Mesenchymal stem cell (in vitro differentiated cells and primary cell): Measurements from ENCODE around the gene MTOR.

Source experiments
- DNase-seq: peaks from one replicate; pipeline ENCODE4 v3.0.0-alpha.2; 2013
- H2AFZ ChIP-seq: one replicate; pipeline ENCODE4 v1.6.1; 2013; ENCODE audit warnings: low read depth, mild to moderate bottlenecking, control low read depth, inconsistent platforms, low read length, moderate library complexity
- H2AK5ac ChIP-seq: 2 replicates; pipeline ENCODE4 v1.6.1; 2013; ENCODE audit warnings: low read length, moderate library complexity, mild to moderate bottlenecking, inconsistent platforms; ENCODE audit not compliant: severe bottlenecking
- H2BK120ac ChIP-seq: one replicate; pipeline ENCODE4 v1.6.1; 2013; ENCODE audit warnings: low read depth, mild to moderate bottlenecking, inconsistent platforms, low read length, moderate library complexity
- H2BK12ac ChIP-seq, 2 experiments: one replicate each; pipeline ENCODE4 v1.6.1; 2013; ENCODE audit warnings: inconsistent platforms in 2 of 2, low read length in 2 of 2, mild to moderate bottlenecking in 2 of 2, moderate library complexity in 2 of 2, control low read depth in 1 of 2
- H2BK15ac ChIP-seq: one replicate; pipeline ENCODE4 v1.6.1; 2013; ENCODE audit warnings: mild to moderate bottlenecking, low read depth, inconsistent platforms; ENCODE audit not compliant: poor library complexity, severe bottlenecking
- H2BK5ac ChIP-seq: 2 replicates; pipeline ENCODE4 v1.6.1; 2013; ENCODE audit warnings: low read depth, mild to moderate bottlenecking, low read length, control low read depth, inconsistent platforms; ENCODE audit not compliant: poor library complexity, severe bottlenecking
- H3K14ac ChIP-seq, 2 experiments: one replicate each; pipeline ENCODE4 v1.6.1; 2013; ENCODE audit warnings: inconsistent platforms in 2 of 2, low read length in 2 of 2, control low read depth in 1 of 2, mild to moderate bottlenecking in 1 of 2, moderate library complexity in 1 of 2
- H3K18ac ChIP-seq, 2 experiments: one replicate each; pipeline ENCODE4 v1.6.1; 2013; ENCODE audit warnings: inconsistent platforms in 2 of 2, low read length in 2 of 2, control low read depth in 1 of 2, low read depth in 1 of 2, mild to moderate bottlenecking in 1 of 2
- H3K23ac ChIP-seq, 2 experiments: one replicate each; pipeline ENCODE4 v1.6.1; 2013; ENCODE audit warnings: inconsistent platforms in 2 of 2, low read length in 2 of 2, mild to moderate bottlenecking in 2 of 2, moderate library complexity in 2 of 2, control low read depth in 1 of 2
- H3K27ac ChIP-seq: 2 replicates; pipeline ENCODE4 v1.5.1; 2013; ENCODE audit warnings: mild to moderate bottlenecking, moderate library complexity, low read length, control low read depth, inconsistent platforms; ENCODE audit not compliant: poor library complexity, severe bottlenecking
- H3K27me3 ChIP-seq, 2 experiments: 2 replicates each; pipeline versions ENCODE4 v1.6.1 to v1.7.0; 2013; ENCODE audit warnings: low read length in 2 of 2, mild to moderate bottlenecking in 2 of 2, moderate library complexity in 2 of 2, control low read depth in 1 of 2, inconsistent platforms in 1 of 2; ENCODE audit not compliant: control insufficient read depth in 1 of 2, insufficient read depth in 1 of 2
- H3K36me3 ChIP-seq, 2 experiments: 2 replicates each; pipeline versions ENCODE4 v1.6.1 to v1.7.0; 2013; ENCODE audit warnings: low read length in 2 of 2, control low read depth in 1 of 2, inconsistent platforms in 1 of 2, low read depth in 1 of 2, mild to moderate bottlenecking in 1 of 2; ENCODE audit not compliant: insufficient read depth in 2 of 2, control insufficient read depth in 1 of 2
- H3K4ac ChIP-seq, 2 experiments: one replicate each; pipeline ENCODE4 v1.6.1; 2013; ENCODE audit warnings: inconsistent platforms in 2 of 2, low read length in 2 of 2, mild to moderate bottlenecking in 2 of 2, moderate library complexity in 2 of 2, control low read depth in 1 of 2, low read depth in 1 of 2
- H3K4me1 ChIP-seq: 2 replicates; pipeline ENCODE4 v1.6.1; 2013; ENCODE audit warnings: low read depth, low read length, control low read depth; ENCODE audit not compliant: control insufficient read depth, insufficient read depth
- H3K4me2 ChIP-seq: 2 replicates; pipeline ENCODE4 v1.6.1; 2013; ENCODE audit warnings: low read length, mild to moderate bottlenecking, inconsistent platforms; ENCODE audit not compliant: poor library complexity, severe bottlenecking
- H3K4me3 ChIP-seq, 2 experiments: 2 replicates each; pipeline versions ENCODE4 v1.5.1 to v1.7.0; 2013; ENCODE audit warnings: low read length in 2 of 2, mild to moderate bottlenecking in 2 of 2, control low read depth in 1 of 2, low read depth in 1 of 2; ENCODE audit not compliant: insufficient read depth in 1 of 2
- H3K79me1 ChIP-seq: replicated peaks from 2 replicates; pipeline ENCODE4 v1.6.1; 2013; ENCODE audit warnings: mild to moderate bottlenecking, control low read depth, low read length, inconsistent platforms; ENCODE audit not compliant: poor library complexity, severe bottlenecking
- H3K9ac ChIP-seq: 2 replicates; pipeline ENCODE4 v1.7.0; 2013; ENCODE audit warnings: mild to moderate bottlenecking, low read length, moderate library complexity
- H3K9me3 ChIP-seq: 2 replicates; pipeline ENCODE4 v1.7.0; 2013; ENCODE audit warnings: mild to moderate bottlenecking, low read length; ENCODE audit not compliant: control insufficient read depth
- H4K8ac ChIP-seq: one replicate; pipeline ENCODE4 v1.6.1; 2013; ENCODE audit warnings: inconsistent platforms, mild to moderate bottlenecking, low read length, moderate library complexity
- H4K91ac ChIP-seq: one replicate; pipeline ENCODE4 v1.6.1; 2013; ENCODE audit warnings: mild to moderate bottlenecking, low read length, inconsistent platforms
- WGBS: methylation state at CpG from one replicate; pipeline ENCODE4 v1.1.7; 2013; ENCODE audit warnings: mixed read lengths; 5-methylcytosine and 5-hydroxymethylcytosine counted together

The MTOR gene

GRCh38 chr1:11198257-11198656 lies 64.1 kb downstream of the MTOR start:
- H3K79me1 ChIP-seq, result peaks cover 11% of the 10 kb centered on the region
- H3K23ac ChIP-seq, result no peak overlapping the region
- no peak overlapping the region for H3K18ac ChIP-seq
- 96% methylated on average over 4 of the region's 4 CpGs for WGBS
- no peak for DNase-seq
- no peak overlapping the region for H2BK12ac ChIP-seq
- no peaks in the 10 kb centered on the region for H3K9me3 ChIP-seq
- no peak overlapping the region for H2BK15ac ChIP-seq
- no peaks in the 10 kb centered on the region for H3K27me3 ChIP-seq
- no peak overlapping the region for H2AFZ ChIP-seq
- H2BK5ac ChIP-seq, result no peak overlapping the region
- no peak overlapping the region for H3K4ac ChIP-seq
- no peak overlapping the region for H3K9ac ChIP-seq
- no peak overlapping the region for H3K27ac ChIP-seq
- H4K8ac ChIP-seq, result no peak overlapping the region
- H3K4me2 ChIP-seq, result no peak overlapping the region
- no peaks in the 10 kb centered on the region for H3K4me1 ChIP-seq
- H2BK120ac ChIP-seq, result no peak overlapping the region
- no peak overlapping the region for H3K14ac ChIP-seq
- H3K36me3 ChIP-seq, result peaks cover 46 to 72% of the 10 kb centered on the region in 2 experiments
- H3K4me3 ChIP-seq, result no peak overlapping the region
- H4K91ac ChIP-seq, result no peak overlapping the region
- no peak overlapping the region for H2AK5ac ChIP-seq

GRCh38 chr1:11197359-11197758 lies 65.0 kb downstream of the MTOR start:
- no peak overlapping the region for H2BK120ac ChIP-seq
- no peak overlapping the region for H4K8ac ChIP-seq
- no peak overlapping the region for H2BK12ac ChIP-seq
- no peak overlapping the region for H3K9ac ChIP-seq
- no peak overlapping the region for H4K91ac ChIP-seq
- H3K27ac ChIP-seq, result no peak overlapping the region
- peaks cover 11% of the 10 kb centered on the region for H3K79me1 ChIP-seq
- H3K4me1 ChIP-seq, result no peaks in the 10 kb centered on the region
- no peak overlapping the region for H2AFZ ChIP-seq
- no peak overlapping the region for H3K4me2 ChIP-seq
- H2BK5ac ChIP-seq, result no peak overlapping the region
- no peaks in the 10 kb centered on the region for H3K9me3 ChIP-seq
- peaks cover 45 to 76% of the 10 kb centered on the region in 2 experiments for H3K36me3 ChIP-seq
- H3K14ac ChIP-seq, result no peak overlapping the region
- H3K23ac ChIP-seq, result no peak overlapping the region
- DNase-seq, result no peak
- H3K18ac ChIP-seq, result no peak overlapping the region
- 94% methylated on average over 3 of the region's 4 CpGs for whole genome bisulfite sequencing
- H3K4ac ChIP-seq, result no peak overlapping the region
- H2BK15ac ChIP-seq, result no peak overlapping the region
- H3K4me3 ChIP-seq, result no peak overlapping the region
- H3K27me3 ChIP-seq, result no peaks in the 10 kb centered on the region
- H2AK5ac ChIP-seq, result no peak overlapping the region

- Histone ChIP-seq H3K14ac (no peak overlapping the region), H2BK120ac (no peak overlapping the region), H2AK5ac (no peak overlapping the region), H2BK5ac (no peak overlapping the region), H4K8ac (no peak overlapping the region), H2AFZ (no peak overlapping the region), H3K4me3 (no peak overlapping the region), H3K23ac (no peak overlapping the region), H3K27me3 (no peaks in the 10 kb centered on the region), H4K91ac (no peak overlapping the region), H3K36me3 (peaks cover 45 to 79% of the 10 kb centered on the region in 2 experiments), H3K79me1 (peaks cover 14% of the 10 kb centered on the region), H3K18ac (no peak overlapping the region), H2BK15ac (no peak overlapping the region), H3K27ac (no peak overlapping the region), H3K9ac (no peak overlapping the region), H2BK12ac (no peak overlapping the region), H3K9me3 (no peaks in the 10 kb centered on the region), H3K4me1 (no peaks in the 10 kb centered on the region), H3K4me2 (no peak overlapping the region), H3K4ac (no peak overlapping the region)
- WGBS, result 89% methylated on average over 1 of the region's 2 CpGs
- DNase-seq, result no peak
Measured at GRCh38 chr1:11196945-11197344, 65.4 kb downstream of the MTOR start.

GRCh38 chr1:11194407-11195176 lies 67.8 kb downstream of the MTOR start:
- Histone ChIP-seq H3K79me1 (peaks cover 19% of the 10 kb centered on the region), H2AFZ (no peak overlapping the region), H2BK12ac (no peak overlapping the region), H3K9me3 (no peaks in the 10 kb centered on the region), H2BK5ac (no peak overlapping the region), H3K4me2 (no peak overlapping the region), H3K36me3 (peaks cover 49 to 94% of the 10 kb centered on the region in 2 experiments), H2BK120ac (no peak overlapping the region), H3K4ac (no peak overlapping the region), H3K4me1 (peaks cover 1% of the 10 kb centered on the region), H3K4me3 (no peak overlapping the region), H4K91ac (no peak overlapping the region), H3K14ac (no peak overlapping the region), H3K18ac (no peak overlapping the region), H3K27me3 (no peaks in the 10 kb centered on the region), H2AK5ac (no peak overlapping the region), H3K9ac (no peak overlapping the region), H2BK15ac (no peak overlapping the region), H3K23ac (no peak overlapping the region), H4K8ac (no peak overlapping the region), H3K27ac (no peak overlapping the region)
- WGBS, result 97% methylated on average over 12 of the region's 14 CpGs
- DNase-seq, result no peak
